Lung (tissue), 12 donors: ENCODE results near the gene MET. TPM values are rescaled to one million over a fixed set of nuclear protein-coding genes. Genes with fewer than 3 reads are reported as not detected.

ENCODE experiments used
- ATAC-seq: fragments of 200-7000 bp; cut with Tn5 transposase; one replicate; pipeline ENCODE4 v1.9.1; 2020; ENCODE audit warnings: moderate number of reproducible peaks; ENCODE audit not compliant: insufficient read depth, low FRiP score
- DNase-seq, 3 donors: peaks; one replicate each; pipeline ENCODE4 v3.0.0-alpha.2; 2013 to 2017
- H3K27ac ChIP-seq, 2 donors: one replicate each; pipeline ENCODE4 v1.5.1; 2013; ENCODE audit warnings: mild to moderate bottlenecking in 2 of 2, moderate library complexity in 2 of 2, control low read depth in 1 of 2, inconsistent platforms in 1 of 2, low read depth in 1 of 2, low read length in 1 of 2
- H3K27me3 ChIP-seq, 3 donors: one replicate each; pipeline ENCODE4 v1.5.1; 2013; ENCODE audit warnings: low read length in 2 of 3; ENCODE audit not compliant: control insufficient read depth in 3 of 3, insufficient read depth in 3 of 3
- H3K36me3 ChIP-seq, 4 donors: one replicate each; pipeline ENCODE4 v1.5.1; 2013; ENCODE audit warnings: low read length in 4 of 4, mild to moderate bottlenecking in 1 of 4, moderate library complexity in 1 of 4; ENCODE audit not compliant: control insufficient read depth in 4 of 4, insufficient read depth in 4 of 4
- H3K4me1 ChIP-seq, 5 donors: one replicate each; pipeline ENCODE4 v1.5.1; 2013; ENCODE audit warnings: low read length in 5 of 5, mild to moderate bottlenecking in 2 of 5, moderate library complexity in 1 of 5; ENCODE audit not compliant: control insufficient read depth in 5 of 5, insufficient read depth in 5 of 5
- H3K4me3 ChIP-seq: one replicate; pipeline ENCODE4 v1.5.1; 2013; ENCODE audit warnings: mild to moderate bottlenecking, control low read depth, moderate library complexity
- H3K9ac ChIP-seq, 2 donors: one replicate each; pipeline ENCODE4 v1.5.1; 2013; ENCODE audit warnings: low read length in 2 of 2, control low read depth in 1 of 2; ENCODE audit not compliant: insufficient read depth in 1 of 2
- H3K9me3 ChIP-seq, 4 donors: one replicate each; pipeline ENCODE4 v1.5.1; 2013; ENCODE audit warnings: low read length in 3 of 4, mild to moderate bottlenecking in 1 of 4, moderate library complexity in 1 of 4; ENCODE audit not compliant: control insufficient read depth in 4 of 4, insufficient read depth in 3 of 4
- WGBS, 2 donors: extraction: QIAGEN DNeasy Blood & Tissue Kit; methylation state at CpG; one replicate each; pipeline ENCODE4 v1.1.7; 2013; 5-methylcytosine and 5-hydroxymethylcytosine counted together
- polyA plus RNA-seq, 2 donors: library from polyadenylated mRNA; stranded (reverse); fragments of 200-250 nt; gene quantifications; one replicate each; pipeline ENCODE4 v1.2.1, GENCODE V29; 2013
- total RNA-seq, 2 donors: library from RNA; depleted of rRNA in 1 of 2; stranded (reverse); fragments of >200 nt in 1 of 2; gene quantifications; one replicate each; pipeline ENCODE4 v1.2.1, GENCODE V29; 2014 to 2021
- TF ChIP-seq, protein P1 (sequence below): IDR thresholded peaks from 2 replicates; pipeline ENCODE4 v1.5.1; 2012; ENCODE audit warnings: mild to moderate bottlenecking; ENCODE audit errors: control extremely low read depth, extremely low read depth
- donor health status: control.
- donor health status: control.
- donor health status: Bipolar disorder and iron deficiency.
- donor health status: healthy.
- donor health status: DM: yes; HTN: yes; CAD: no.

Gene MET
- total and polyA plus RNA-seq, 4 donors = 16.3 to 106 (median 41.5) TPM

DNA sequence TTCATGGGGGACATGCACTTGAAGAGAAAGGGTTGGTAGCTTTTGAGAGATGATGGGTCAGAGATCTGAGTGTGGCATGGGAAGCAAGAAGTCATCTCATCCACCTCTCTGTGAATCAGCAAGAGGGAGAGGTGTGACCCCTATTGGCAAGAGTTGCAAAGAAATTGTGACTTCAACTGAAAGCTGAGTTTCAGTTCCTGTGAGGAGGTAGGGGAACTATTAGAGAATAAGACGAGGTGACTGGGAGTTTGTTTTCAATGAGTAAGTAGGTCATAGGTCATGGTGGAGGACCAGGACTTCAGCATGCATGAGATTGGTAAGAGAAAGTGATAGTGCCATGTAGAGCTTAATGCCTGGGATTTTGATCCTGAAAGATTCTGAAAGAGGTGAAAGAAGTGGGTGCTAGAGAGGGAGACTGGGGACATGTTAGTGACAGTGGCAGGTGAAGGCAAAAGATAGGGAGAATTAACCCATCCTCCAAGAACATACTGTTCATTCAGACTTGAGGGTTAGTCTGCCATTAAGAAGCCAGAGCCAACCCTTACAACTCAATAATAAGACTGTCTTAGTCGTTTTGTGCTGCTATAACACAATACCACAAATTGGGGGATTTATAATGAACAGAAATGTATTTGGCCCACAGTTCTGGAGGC, 114.9 kb downstream of the MET start:
- Histone ChIP-seq H3K4me3 (no peak overlapping the region), H3K27ac (no peak overlapping the region), H3K9me3 (no peaks in the 10 kb centered on the region), H3K9ac (no peak overlapping the region), H3K4me1 (peaks cover 0 to 27% (median 14%) of the 10 kb centered on the region in 5 donors), H3K36me3 (peaks cover 0 to 9% (median 0%) of the 10 kb centered on the region in 4 donors), H3K27me3 (no peaks in the 10 kb centered on the region)
- TF ChIP-seq, protein P1, sequence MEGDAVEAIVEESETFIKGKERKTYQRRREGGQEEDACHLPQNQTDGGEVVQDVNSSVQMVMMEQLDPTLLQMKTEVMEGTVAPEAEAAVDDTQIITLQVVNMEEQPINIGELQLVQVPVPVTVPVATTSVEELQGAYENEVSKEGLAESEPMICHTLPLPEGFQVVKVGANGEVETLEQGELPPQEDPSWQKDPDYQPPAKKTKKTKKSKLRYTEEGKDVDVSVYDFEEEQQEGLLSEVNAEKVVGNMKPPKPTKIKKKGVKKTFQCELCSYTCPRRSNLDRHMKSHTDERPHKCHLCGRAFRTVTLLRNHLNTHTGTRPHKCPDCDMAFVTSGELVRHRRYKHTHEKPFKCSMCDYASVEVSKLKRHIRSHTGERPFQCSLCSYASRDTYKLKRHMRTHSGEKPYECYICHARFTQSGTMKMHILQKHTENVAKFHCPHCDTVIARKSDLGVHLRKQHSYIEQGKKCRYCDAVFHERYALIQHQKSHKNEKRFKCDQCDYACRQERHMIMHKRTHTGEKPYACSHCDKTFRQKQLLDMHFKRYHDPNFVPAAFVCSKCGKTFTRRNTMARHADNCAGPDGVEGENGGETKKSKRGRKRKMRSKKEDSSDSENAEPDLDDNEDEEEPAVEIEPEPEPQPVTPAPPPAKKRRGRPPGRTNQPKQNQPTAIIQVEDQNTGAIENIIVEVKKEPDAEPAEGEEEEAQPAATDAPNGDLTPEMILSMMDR = peak; percentile 13
- DNase-seq (no peak), ATAC-seq (no peak)
- WGBS, 2 donors = 51 to 52% methylated on average over 2 of the region's 2 CpGs

DNA sequence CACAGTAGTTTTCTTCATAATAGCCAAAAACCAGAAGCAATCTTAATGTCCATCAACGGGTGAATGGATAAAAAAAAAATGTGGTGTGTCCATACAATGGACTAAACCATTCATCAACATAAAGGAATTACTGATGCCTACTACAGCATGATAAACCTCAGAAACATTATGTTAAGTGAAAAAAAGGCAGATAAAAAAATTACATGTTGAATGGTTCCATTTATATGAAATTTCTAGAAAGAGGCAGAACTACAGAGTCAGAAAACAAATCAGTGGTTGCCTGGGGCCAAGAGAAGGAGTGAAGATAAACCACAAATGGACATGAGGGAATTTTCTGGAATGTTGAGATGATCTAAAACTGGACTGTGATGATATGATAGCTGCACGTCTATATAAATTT, 115.9 kb downstream of the MET start:
- Histone ChIP-seq H3K27me3 (no peaks in the 10 kb centered on the region), H3K27ac (no peak overlapping the region), H3K36me3 (peaks cover 0 to 9% (median 0%) of the 10 kb centered on the region in 4 donors), H3K4me1 (peaks cover 0 to 17% (median 14%) of the 10 kb centered on the region in 5 donors), H3K9me3 (no peaks in the 10 kb centered on the region), H3K4me3 (no peak overlapping the region), H3K9ac (no peak overlapping the region)
- 68 to 89% methylated on average over 2 of the region's 2 CpGs for WGBS, 2 donors
- TF ChIP-seq, protein P1 = no peak
- DNase-seq (no peak), ATAC-seq (no peak)

DNA sequence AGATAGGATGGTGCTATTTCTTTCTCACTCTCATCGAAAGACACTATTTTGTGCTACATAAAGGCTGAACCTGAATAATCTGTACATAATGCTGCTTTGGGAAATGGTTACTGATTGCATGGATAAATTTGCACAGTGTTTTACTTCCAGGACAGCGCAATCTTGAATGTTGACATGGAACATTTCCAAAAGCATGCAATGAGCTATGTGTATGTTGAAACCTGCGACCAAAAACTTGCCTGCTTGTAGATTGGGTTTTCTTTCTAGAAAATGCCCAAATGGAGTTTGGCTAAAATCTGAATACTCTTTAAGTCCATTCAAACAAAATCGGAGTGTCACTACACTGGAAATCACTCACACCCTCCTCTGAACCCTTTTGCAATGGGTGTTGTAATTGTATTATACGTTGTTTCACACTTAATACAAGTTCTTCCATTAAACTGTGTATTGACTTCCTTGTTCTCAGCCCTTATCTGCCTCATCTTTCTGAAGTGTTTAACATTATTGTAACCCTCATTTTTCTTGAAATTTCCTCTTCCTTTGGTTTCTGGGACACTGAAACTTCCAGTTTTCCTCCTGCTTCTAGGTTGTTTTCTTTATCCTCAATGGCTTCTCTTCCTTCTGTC, 116.7 kb downstream of the MET start:
- H3K4me3 ChIP-seq = no peak overlapping the region
- H3K27ac ChIP-seq = no peak overlapping the region
- H3K4me1 ChIP-seq = peaks cover 0 to 14% (median 10%) of the 10 kb centered on the region in 5 donors
- peaks cover 0 to 6% (median 0%) of the 10 kb centered on the region in 4 donors for H3K36me3 ChIP-seq
- TF ChIP-seq, protein P1 = no peak
- ATAC-seq (no peak), DNase-seq (peak in 2 of 3 donors; percentile 77 to 91)
- no peaks in the 10 kb centered on the region for H3K27me3 ChIP-seq
- no peaks in the 10 kb centered on the region for H3K9me3 ChIP-seq
- H3K9ac ChIP-seq = no peak overlapping the region
- WGBS, 2 donors = 51 to 53% methylated on average over 5 of the region's 5 CpGs
